ENCODE measurements around the gene MRPS10. TPM values are rescaled to one million over a fixed set of nuclear protein-coding genes. Genes with fewer than 3 reads are reported as not detected.
"Not testable (repeated sequence)": the region's sequence is repeated elsewhere in the genome, so short reads cannot be mapped to it uniquely, and the experiment has no call there.

Gene MRPS10
- total and polyA plus RNA-seq, 9 donors: 26.9 to 37.8 (median 33.8) TPM

DNA sequence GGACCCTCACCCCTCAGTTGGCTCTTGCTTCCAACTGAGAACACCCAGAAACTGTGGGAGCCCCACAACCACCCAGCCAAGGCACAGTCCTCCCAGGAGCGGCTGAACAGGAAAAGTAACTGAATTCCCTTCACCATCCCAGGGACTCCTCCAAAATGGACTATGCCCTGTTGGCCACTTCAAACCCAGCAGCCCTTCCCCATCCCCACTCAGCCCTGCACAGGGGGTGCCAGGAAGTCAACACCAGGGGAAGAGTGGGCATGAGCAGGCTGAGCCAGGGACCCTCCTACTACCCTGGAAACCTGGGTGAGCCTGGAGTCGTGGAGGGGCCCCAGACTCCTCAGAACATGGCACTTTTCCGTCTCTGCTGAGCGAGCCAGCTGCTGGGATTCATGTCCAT lies 33.2 kb downstream of the MRPS10 start:
- H3K9me3 ChIP-seq (replicated peaks; ENCODE audit: control insufficient read depth, low read depth, low read length): no peaks in the 10 kb centered on the region
- H3K4me1 ChIP-seq (ENCODE audit: control insufficient read depth, insufficient read depth, low read length): no peaks in the 10 kb centered on the region
- no peaks in the 10 kb centered on the region for H3K36me3 ChIP-seq (ENCODE audit: control insufficient read depth, insufficient read depth, low read length)
- no peak for DNase-seq
- no peak overlapping the region for H3K4me3 ChIP-seq (ENCODE audit: low read length)
- H3K27me3 ChIP-seq (ENCODE audit: control insufficient read depth, insufficient read depth, low read length): no peaks in the 10 kb centered on the region
- H3K27ac ChIP-seq (ENCODE audit: low read length): no peak overlapping the region
- 68% methylated on average over 2 of the region's 4 CpGs for WGBS (ENCODE audit: insufficient coverage)

DNA sequence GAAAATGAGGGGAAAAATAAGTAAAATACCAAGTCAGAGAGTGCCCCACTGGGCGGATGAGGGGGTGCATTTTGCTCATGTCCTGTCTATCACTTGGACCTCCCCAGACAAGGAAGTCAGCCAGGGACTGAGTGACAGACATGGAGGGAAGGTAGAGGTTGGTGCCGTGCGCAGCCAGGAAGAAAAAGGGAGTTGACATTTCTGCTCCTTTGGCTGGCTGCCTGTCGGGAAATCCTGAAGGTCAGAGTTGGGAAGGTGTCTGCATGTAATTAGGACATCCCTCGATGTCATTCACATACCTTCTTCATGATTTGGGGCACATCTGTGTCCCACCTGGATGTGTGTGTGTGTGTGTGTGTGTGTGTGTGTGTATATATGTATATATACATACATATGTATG lies 35.6 kb downstream of the MRPS10 start:
- Histone ChIP-seq H3K4me1 (ENCODE audit: control insufficient read depth, insufficient read depth, low read length) (peaks cover 5% of the 10 kb centered on the region), H3K9me3 (replicated peaks; ENCODE audit: control insufficient read depth, low read depth, low read length) (no peaks in the 10 kb centered on the region), H3K27me3 (ENCODE audit: control insufficient read depth, insufficient read depth, low read length) (peaks cover 7% of the 10 kb centered on the region), H3K4me3 (ENCODE audit: low read length) (no peak overlapping the region), H3K36me3 (ENCODE audit: control insufficient read depth, insufficient read depth, low read length) (no peaks in the 10 kb centered on the region), H3K27ac (ENCODE audit: low read length) (no peak overlapping the region)
- no peak for DNase-seq
- WGBS (ENCODE audit: insufficient coverage): 85% methylated on average over 1 of the region's 5 CpGs

DNA sequence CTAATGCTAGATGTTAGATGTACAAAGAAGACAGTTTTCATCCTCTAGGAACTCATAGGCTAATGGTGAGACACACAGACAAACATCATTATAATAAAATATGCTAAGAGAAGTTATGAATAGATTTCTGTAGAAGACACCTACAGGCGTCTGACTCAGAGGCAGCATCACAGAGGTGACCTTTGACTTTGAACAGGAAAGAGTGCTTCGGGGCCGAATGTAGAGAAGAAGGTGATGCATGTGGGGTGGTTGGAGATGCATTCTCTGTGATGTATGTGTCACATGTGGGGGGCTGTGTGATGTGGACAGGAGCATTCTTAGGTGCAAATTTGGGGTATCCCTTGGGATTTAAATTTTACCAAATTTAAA lies 37.7 kb downstream of the MRPS10 start:
- Histone ChIP-seq H3K27ac (ENCODE audit: low read length) (no peak overlapping the region), H3K27me3 (ENCODE audit: control insufficient read depth, insufficient read depth, low read length) (peaks cover 7% of the 10 kb centered on the region), H3K36me3 (ENCODE audit: control insufficient read depth, insufficient read depth, low read length) (no peaks in the 10 kb centered on the region), H3K9me3 (replicated peaks; ENCODE audit: control insufficient read depth, low read depth, low read length) (no peaks in the 10 kb centered on the region), H3K4me3 (ENCODE audit: low read length) (no peak overlapping the region), H3K4me1 (ENCODE audit: control insufficient read depth, insufficient read depth, low read length) (peaks cover 5% of the 10 kb centered on the region)
- 79% methylated on average over 2 of the region's 3 CpGs for WGBS (ENCODE audit: insufficient coverage)
- no peak for DNase-seq

DNA sequence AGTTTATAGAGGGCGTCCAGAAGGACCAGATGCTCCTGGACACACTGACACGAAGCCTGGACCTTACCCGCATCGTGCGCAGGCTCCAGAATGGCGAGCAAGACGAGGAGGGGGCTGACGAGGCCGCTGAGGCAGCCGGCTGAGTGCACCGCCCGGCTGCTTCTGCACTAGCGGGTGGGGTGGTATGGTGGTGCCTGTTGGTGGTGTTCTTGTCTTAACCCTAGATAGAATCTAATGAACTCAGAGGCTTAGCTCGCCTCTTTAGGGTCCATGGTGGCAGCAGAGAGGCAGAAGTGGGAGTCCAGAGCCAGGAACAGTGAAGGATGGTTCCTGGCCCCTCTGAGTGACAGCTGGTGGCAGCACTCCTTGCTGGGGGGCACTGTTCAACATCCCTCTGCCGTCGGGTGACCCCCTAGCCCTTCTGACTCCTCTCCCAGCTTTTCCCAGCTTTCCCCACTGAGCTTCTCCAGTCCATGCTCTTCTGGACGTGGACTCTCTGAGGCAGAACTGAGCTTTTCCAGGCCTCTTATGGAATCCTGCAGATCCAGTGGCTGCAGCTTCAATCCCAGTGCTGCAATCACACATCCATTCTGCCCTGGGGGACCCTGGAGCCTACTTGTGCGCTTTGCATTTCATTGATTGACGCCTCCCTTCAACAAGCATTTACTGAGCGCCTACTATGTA lies 38.3 kb downstream of the MRPS10 start:
- no peak for DNase-seq
- Histone ChIP-seq H3K36me3 (ENCODE audit: control insufficient read depth, insufficient read depth, low read length) (no peaks in the 10 kb centered on the region), H3K4me1 (ENCODE audit: control insufficient read depth, insufficient read depth, low read length) (peaks cover 5% of the 10 kb centered on the region), H3K27me3 (ENCODE audit: control insufficient read depth, insufficient read depth, low read length) (peaks cover 7% of the 10 kb centered on the region), H3K9me3 (replicated peaks; ENCODE audit: control insufficient read depth, low read depth, low read length) (no peaks in the 10 kb centered on the region), H3K4me3 (ENCODE audit: low read length) (no peak overlapping the region), H3K27ac (ENCODE audit: low read length) (no peak overlapping the region)
- WGBS (ENCODE audit: insufficient coverage): 73% methylated on average over 7 of the region's 20 CpGs

DNA sequence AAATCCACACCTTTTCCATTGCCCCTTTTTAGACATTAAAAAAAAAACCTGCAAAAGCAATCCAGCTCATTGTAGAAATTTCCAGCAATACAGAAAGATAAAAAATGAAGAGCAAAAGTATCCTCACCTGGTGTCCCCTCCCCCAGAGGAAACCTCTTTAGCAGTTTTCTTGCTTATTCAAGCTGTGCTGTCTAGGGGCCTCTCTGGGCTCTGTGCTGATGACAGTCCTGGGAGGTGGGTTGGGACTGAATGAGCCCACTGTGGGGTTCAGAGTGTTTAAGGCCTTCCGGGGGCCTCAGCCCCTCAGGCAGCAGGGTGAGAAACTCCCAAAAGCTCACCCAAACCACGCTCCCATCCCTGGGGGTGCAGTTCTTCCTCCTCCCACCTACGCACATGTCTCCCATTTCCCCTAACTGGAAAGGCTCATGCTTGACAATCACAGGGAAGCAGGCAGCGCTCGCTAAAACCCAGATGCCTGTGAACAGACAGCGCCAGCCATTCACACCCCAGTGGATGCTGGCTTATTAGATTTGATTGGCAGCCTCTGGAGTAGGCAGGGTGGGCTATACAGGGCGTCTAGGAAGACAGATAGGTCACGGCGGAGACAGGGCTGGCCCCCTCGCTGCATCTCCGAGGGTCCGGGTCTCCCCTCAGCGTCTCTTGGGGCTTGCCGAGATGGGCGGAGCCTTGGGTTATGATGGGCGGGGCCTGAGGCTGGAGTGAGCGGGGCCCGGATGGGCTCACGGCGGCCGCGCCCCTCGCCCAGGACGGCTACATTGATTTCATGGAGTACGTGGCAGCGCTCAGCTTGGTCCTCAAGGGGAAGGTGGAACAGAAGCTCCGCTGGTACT lies 39.9 kb downstream of the MRPS10 start:
- Histone ChIP-seq H3K27ac (ENCODE audit: low read length) (no peak overlapping the region), H3K36me3 (ENCODE audit: control insufficient read depth, insufficient read depth, low read length) (no peaks in the 10 kb centered on the region), H3K9me3 (replicated peaks; ENCODE audit: control insufficient read depth, low read depth, low read length) (no peaks in the 10 kb centered on the region), H3K27me3 (ENCODE audit: control insufficient read depth, insufficient read depth, low read length) (peaks cover 7% of the 10 kb centered on the region), H3K4me1 (ENCODE audit: control insufficient read depth, insufficient read depth, low read length) (peaks cover 5% of the 10 kb centered on the region), H3K4me3 (ENCODE audit: low read length) (no peak overlapping the region)
- no peak for DNase-seq
- 5% methylated on average over 25 of the region's 27 CpGs for WGBS (ENCODE audit: insufficient coverage)

DNA sequence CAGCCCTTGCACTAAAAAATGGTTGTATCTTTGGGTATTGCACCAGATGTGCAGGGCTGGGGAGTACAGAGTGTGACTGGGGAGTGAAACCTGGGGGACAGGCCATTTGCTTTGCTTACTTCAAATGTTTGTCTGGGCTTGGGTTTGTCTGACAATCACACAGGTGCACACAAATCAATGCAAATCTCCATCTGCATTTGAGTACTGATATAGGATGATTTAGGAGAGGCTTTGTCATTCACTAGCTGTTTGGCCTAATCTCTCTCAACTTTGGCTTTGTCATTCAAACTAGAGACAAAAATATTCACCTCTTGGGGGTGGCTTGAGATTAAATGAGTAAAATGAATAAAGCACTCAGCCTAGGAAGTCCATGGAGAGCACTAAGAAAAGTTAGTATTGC lies 40.7 kb downstream of the MRPS10 start:
- Histone ChIP-seq H3K27ac (ENCODE audit: low read length) (no peak overlapping the region), H3K36me3 (ENCODE audit: control insufficient read depth, insufficient read depth, low read length) (no peaks in the 10 kb centered on the region), H3K27me3 (ENCODE audit: control insufficient read depth, insufficient read depth, low read length) (peaks cover 7% of the 10 kb centered on the region), H3K9me3 (replicated peaks; ENCODE audit: control insufficient read depth, low read depth, low read length) (no peaks in the 10 kb centered on the region), H3K4me1 (ENCODE audit: control insufficient read depth, insufficient read depth, low read length) (peaks cover 5% of the 10 kb centered on the region), H3K4me3 (ENCODE audit: low read length) (no peak overlapping the region)
- DNase-seq: no peak

DNA sequence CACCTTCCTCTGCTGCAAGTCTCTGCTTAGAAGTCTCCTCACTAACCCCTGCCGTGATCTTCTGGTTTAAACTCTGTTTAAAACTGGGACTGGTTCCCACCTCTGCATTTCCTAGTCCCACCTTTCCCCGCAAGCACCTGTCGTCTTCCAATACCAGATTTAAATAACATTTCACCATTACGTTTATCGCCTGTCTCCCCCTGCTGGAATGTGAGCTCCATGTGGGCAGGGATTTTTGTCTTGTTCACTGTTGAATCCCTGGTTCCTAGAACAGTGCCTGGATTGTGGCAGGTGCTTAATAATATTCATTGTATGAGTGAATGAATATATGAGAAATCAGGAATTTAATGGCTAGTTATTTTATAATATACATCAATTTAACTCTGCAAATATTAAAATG lies 41.8 kb downstream of the MRPS10 start:
- Histone ChIP-seq H3K27ac (ENCODE audit: low read length) (no peak overlapping the region), H3K4me3 (ENCODE audit: low read length) (no peak overlapping the region), H3K36me3 (ENCODE audit: control insufficient read depth, insufficient read depth, low read length) (no peaks in the 10 kb centered on the region), H3K4me1 (ENCODE audit: control insufficient read depth, insufficient read depth, low read length) (peaks cover 5% of the 10 kb centered on the region), H3K27me3 (ENCODE audit: control insufficient read depth, insufficient read depth, low read length) (peaks cover 7% of the 10 kb centered on the region), H3K9me3 (replicated peaks; ENCODE audit: control insufficient read depth, low read depth, low read length) (no peaks in the 10 kb centered on the region)
- no peak for DNase-seq
- 77% methylated on average over 1 of the region's 5 CpGs for WGBS (ENCODE audit: insufficient coverage)

DNA sequence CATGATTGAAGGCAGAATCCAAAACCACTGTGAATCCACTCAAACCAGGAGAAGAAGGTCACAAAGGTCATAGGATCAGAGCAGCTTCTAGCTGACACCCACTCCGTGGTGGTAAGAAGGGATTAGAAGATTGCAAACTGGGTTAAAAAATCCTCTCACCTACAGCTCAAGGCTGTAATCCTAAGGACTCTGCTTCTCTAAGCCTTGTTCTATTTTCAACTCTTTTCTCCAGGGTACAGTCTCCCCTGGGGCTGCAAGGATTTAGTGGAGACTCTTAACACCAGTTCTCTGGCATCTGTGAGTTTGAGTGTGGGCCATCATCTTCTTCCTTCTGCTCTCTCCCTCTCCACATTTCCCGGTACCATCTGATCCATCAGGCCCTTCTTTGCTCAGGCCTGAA lies 44.6 kb downstream of the MRPS10 start, which contains the start of gene GUCA1A:
TSS of gene GUCA1A (plus strand) at position 264 of the 400 bp plus-strand sequence. CDS start 250 bp downstream, outside the sequence.
- Histone ChIP-seq H3K4me3 (ENCODE audit: low read length) (no peak within 1 kb of the TSS), H3K27ac (ENCODE audit: low read length) (no peak within 1 kb of the TSS), H3K27me3 (ENCODE audit: control insufficient read depth, insufficient read depth, low read length) (peaks cover 5% of the 10 kb centered on the region), H3K9me3 (replicated peaks; ENCODE audit: control insufficient read depth, low read depth, low read length) (no peaks in the 10 kb centered on the region), H3K4me1 (ENCODE audit: control insufficient read depth, insufficient read depth, low read length) (peaks cover 4% of the 10 kb centered on the region), H3K36me3 (ENCODE audit: control insufficient read depth, insufficient read depth, low read length) (no peaks in the 10 kb centered on the region)
- WGBS (ENCODE audit: insufficient coverage): 88% methylated on average over 1 of the region's 2 CpGs
- no peak for DNase-seq

DNA sequence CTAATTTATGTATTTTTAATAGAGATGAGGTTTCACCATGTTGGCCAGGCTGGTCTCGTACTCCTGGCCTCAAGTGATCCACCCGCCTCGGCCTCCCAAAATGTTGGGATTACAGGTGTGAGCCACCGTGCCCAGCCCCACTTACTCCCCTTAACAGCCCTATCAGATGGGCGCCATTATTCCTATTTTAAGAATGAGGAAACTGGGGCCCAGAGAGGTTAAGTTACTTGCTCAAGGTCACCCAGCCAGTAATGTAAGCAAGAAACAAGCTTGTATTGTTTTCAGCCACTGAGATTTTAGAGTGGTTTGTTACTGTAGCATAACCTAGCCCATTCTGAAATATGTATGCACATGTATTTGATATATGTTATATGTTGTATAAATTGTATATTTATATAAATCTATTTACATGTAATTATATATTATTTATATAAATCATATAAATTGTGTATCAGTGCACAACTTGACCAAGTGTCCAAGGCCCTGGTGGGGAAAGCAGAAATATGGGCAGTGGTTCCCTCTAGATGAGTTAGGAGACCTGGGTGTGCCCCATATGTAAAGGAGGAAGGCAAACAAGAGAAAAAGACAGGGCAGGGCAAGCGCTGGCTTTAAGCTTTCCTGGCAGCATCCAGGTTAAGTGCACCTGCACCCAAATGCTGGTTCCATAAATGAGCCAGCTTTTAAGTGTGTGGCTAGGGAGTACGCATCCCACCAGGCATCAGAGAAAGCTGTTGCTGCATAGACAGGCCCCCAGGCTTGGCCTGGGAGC lies 45.7 kb downstream of the MRPS10 start:
- no peaks in the 10 kb centered on the region for H3K36me3 ChIP-seq (ENCODE audit: control insufficient read depth, insufficient read depth, low read length)
- H3K27ac ChIP-seq (ENCODE audit: low read length): no peak overlapping the region
- H3K4me1 ChIP-seq (ENCODE audit: control insufficient read depth, insufficient read depth, low read length): no peaks in the 10 kb centered on the region
- no peak overlapping the region for H3K4me3 ChIP-seq (ENCODE audit: low read length)
- no peaks in the 10 kb centered on the region for H3K9me3 ChIP-seq (replicated peaks; ENCODE audit: control insufficient read depth, low read depth, low read length)
- DNase-seq: no peak
- WGBS (ENCODE audit: insufficient coverage): 86% methylated on average over 4 of the region's 7 CpGs
- no peaks in the 10 kb centered on the region for H3K27me3 ChIP-seq (ENCODE audit: control insufficient read depth, insufficient read depth, low read length)

DNA sequence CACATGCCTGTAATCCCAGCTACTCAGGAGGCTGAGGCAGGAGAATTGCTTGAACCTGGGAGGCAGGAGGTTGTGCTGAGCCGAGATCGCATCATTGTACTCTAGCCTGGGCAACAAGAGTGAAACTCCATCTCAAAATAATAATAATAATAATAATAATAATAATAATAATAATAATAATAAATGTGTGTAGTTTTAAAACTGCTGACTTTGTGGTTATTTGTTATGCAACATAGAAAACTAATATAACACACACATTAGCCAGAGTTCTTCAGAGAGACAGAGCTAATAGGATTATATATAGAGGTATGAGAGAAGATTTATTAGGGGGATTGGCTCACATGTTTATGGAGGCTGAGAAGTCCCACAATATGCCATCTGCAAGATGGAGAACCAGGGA lies 47.9 kb downstream of the MRPS10 start:
- not testable (repeated sequence) for DNase-seq; H3K4me1 ChIP-seq (ENCODE audit: control insufficient read depth, insufficient read depth, low read length)
- no CpG with 5 or more reads among the region's 2 CpGs for WGBS (ENCODE audit: insufficient coverage)

More for the DNA sequence above, 47.9 kb downstream of the MRPS10 start:
- not testable (repeated sequence) for H3K9me3 ChIP-seq (replicated peaks; ENCODE audit: control insufficient read depth, low read depth, low read length); H3K27me3 ChIP-seq (ENCODE audit: control insufficient read depth, insufficient read depth, low read length); H3K36me3 ChIP-seq (ENCODE audit: control insufficient read depth, insufficient read depth, low read length); H3K4me3 ChIP-seq (ENCODE audit: low read length); H3K27ac ChIP-seq (ENCODE audit: low read length)
